Testis (tissue), 2 donors: ENCODE measurements around the gene QRFP.

Source experiments
- POLR2A ChIP-seq: fragments of 450-650 bp; IDR thresholded peaks from one replicate; pipeline ENCODE4 v1.6.1; 2017; ENCODE audit warnings: antibody characterized with exemption, mild to moderate bottlenecking, moderate library complexity
- TF ChIP-seq, protein P1 (sequence below), 3 experiments: fragments of 450-650 bp in 2 of 3; fragments of 200-600 bp in 1 of 3; sonication (generic) in 1 of 3; IDR thresholded peaks; one replicate each; pipeline ENCODE4 v1.5.1; 2016 to 2019; ENCODE audit warnings: antibody characterized with exemption in 3 of 3, mild to moderate bottlenecking in 2 of 3, moderate library complexity in 1 of 3

DNA sequence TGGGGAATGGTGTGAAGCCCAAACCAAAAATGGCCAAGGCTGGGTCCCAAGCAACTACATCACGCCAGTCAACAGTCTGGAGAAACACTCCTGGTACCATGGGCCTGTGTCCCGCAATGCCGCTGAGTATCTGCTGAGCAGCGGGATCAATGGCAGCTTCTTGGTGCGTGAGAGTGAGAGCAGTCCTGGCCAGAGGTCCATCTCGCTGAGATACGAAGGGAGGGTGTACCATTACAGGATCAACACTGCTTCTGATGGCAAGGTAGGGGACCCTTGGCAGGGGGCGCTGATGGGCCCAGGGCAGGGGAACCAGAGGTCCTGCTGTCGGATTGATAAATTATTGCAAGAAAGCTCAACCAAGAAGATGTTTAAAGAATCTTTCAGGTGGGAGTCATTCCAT, 41.8 kb downstream of the QRFP start:
- TF ChIP-seq, protein P1, sequence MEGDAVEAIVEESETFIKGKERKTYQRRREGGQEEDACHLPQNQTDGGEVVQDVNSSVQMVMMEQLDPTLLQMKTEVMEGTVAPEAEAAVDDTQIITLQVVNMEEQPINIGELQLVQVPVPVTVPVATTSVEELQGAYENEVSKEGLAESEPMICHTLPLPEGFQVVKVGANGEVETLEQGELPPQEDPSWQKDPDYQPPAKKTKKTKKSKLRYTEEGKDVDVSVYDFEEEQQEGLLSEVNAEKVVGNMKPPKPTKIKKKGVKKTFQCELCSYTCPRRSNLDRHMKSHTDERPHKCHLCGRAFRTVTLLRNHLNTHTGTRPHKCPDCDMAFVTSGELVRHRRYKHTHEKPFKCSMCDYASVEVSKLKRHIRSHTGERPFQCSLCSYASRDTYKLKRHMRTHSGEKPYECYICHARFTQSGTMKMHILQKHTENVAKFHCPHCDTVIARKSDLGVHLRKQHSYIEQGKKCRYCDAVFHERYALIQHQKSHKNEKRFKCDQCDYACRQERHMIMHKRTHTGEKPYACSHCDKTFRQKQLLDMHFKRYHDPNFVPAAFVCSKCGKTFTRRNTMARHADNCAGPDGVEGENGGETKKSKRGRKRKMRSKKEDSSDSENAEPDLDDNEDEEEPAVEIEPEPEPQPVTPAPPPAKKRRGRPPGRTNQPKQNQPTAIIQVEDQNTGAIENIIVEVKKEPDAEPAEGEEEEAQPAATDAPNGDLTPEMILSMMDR (IDR thresholded peaks at IDR 0.05): no peak
- TF ChIP-seq POLR2A: no peak
